Osteocyte (in vitro differentiated cells): ENCODE measurements around the gene HTR1D. TPM values are rescaled to one million over a fixed set of nuclear protein-coding genes. Genes with fewer than 3 reads are reported as not detected.
"Not testable (repeated sequence)": the region's sequence is repeated elsewhere in the genome, so short reads cannot be mapped to it uniquely, and the experiment has no call there.

Experiments used
- DNase-seq: peaks from one replicate; pipeline ENCODE4 v3.0.0; 2021; ENCODE audit warnings: mixed read lengths; ENCODE audit not compliant: unreplicated experiment; ENCODE audit errors: extremely low spot score
- H3K27ac Mint-ChIP-seq: one replicate; pipeline ENCODE4 v1.8.0; 2021; ENCODE audit warnings: mild to moderate bottlenecking, mixed read lengths; ENCODE audit not compliant: unreplicated experiment
- H3K27me3 Mint-ChIP-seq: one replicate; pipeline ENCODE4 v1.8.0; 2021; ENCODE audit warnings: mixed read lengths; ENCODE audit not compliant: unreplicated experiment
- H3K36me3 Mint-ChIP-seq: one replicate; pipeline ENCODE4 v1.8.0; 2021; ENCODE audit warnings: mixed read lengths; ENCODE audit not compliant: unreplicated experiment
- H3K4me1 Mint-ChIP-seq: one replicate; pipeline ENCODE4 v1.8.0; 2021; ENCODE audit warnings: mixed read lengths; ENCODE audit not compliant: unreplicated experiment
- H3K4me3 Mint-ChIP-seq: one replicate; pipeline ENCODE4 v1.8.0; 2021; ENCODE audit warnings: mild to moderate bottlenecking, moderate library complexity, mixed read lengths; ENCODE audit not compliant: unreplicated experiment
- H3K9me3 Mint-ChIP-seq: one replicate; pipeline ENCODE4 v1.8.0; 2021; ENCODE audit warnings: mixed read lengths; ENCODE audit not compliant: unreplicated experiment
- total RNA-seq: library from RNA; stranded (reverse); gene quantifications from 2 replicates; pipeline ENCODE4 v1.2.1, GENCODE V29; 2021
- TF ChIP-seq, protein P1 (sequence below): fragments of 200-600 bp; sonication (generic); IDR thresholded peaks from 2 replicates; pipeline ENCODE4 v1.5.0; 2021; ENCODE audit warnings: antibody characterized with exemption, mild to moderate bottlenecking, moderate library complexity

HTR1D gene
- total RNA-seq, 1 donor from 2014 or later, result 1.2 TPM

DNA sequence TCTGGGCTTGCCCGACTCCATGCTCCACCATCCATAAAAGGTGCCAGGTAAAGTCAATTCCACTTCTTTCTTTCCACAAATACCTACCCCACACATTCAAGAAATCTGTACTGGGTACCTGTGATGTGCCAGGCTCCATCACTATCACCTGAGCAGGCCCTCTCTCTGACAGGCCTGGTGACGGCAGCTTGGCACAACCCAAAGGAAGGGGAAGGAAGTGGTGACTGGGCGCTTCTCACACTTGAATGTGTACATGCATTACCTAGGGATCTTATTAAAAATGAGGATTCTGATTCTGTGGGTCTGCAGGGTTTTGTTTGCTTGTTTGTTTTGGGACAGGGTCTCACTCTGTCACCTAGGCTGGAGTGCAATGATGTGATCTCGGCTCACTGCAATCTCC is 7.5 kb downstream of the HTR1D start:
- peaks cover 4% of the 10 kb centered on the region for H3K36me3 Mint-ChIP-seq
- H3K9me3 Mint-ChIP-seq, result no peaks in the 10 kb centered on the region
- no peak overlapping the region for H3K4me3 Mint-ChIP-seq

DNA sequence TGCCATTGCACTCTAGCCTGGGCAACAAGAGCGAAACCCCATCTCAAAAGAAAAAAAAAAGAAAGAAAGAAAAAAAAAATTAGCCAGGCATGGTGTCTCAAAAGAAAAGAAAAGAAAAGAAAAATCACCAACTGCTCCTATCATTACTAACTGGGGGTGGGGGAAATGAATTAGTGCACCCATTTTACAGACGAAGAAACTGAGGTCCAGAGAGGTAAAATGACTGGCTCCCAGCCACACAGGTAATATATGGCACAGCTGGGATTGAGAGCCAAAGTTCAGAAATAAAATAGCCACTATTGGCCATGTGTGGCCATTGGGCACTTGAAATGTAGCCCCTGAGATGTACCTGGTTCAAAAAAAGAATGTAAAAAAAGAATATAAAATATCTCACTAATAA is 8.8 kb downstream of the HTR1D start:
- Mint-ChIP-seq H3K36me3 (peaks cover 3% of the 10 kb centered on the region), H3K27me3 (no peaks in the 10 kb centered on the region), H3K4me1 (peaks cover 2% of the 10 kb centered on the region), H3K4me3 (no peak overlapping the region), H3K27ac (no peak overlapping the region), H3K9me3 (no peaks in the 10 kb centered on the region)
- no peak for DNase-seq
- TF ChIP-seq, protein P1, sequence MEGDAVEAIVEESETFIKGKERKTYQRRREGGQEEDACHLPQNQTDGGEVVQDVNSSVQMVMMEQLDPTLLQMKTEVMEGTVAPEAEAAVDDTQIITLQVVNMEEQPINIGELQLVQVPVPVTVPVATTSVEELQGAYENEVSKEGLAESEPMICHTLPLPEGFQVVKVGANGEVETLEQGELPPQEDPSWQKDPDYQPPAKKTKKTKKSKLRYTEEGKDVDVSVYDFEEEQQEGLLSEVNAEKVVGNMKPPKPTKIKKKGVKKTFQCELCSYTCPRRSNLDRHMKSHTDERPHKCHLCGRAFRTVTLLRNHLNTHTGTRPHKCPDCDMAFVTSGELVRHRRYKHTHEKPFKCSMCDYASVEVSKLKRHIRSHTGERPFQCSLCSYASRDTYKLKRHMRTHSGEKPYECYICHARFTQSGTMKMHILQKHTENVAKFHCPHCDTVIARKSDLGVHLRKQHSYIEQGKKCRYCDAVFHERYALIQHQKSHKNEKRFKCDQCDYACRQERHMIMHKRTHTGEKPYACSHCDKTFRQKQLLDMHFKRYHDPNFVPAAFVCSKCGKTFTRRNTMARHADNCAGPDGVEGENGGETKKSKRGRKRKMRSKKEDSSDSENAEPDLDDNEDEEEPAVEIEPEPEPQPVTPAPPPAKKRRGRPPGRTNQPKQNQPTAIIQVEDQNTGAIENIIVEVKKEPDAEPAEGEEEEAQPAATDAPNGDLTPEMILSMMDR, result no peak

More for the DNA sequence above, 7.5 kb downstream of the HTR1D start:
- Mint-ChIP-seq H3K27me3 (no peaks in the 10 kb centered on the region), H3K27ac (no peak overlapping the region), H3K4me1 (peaks cover under 1% of the 10 kb centered on the region)
- TF ChIP-seq, protein P1, result no peak
- DNase-seq, result no peak

DNA sequence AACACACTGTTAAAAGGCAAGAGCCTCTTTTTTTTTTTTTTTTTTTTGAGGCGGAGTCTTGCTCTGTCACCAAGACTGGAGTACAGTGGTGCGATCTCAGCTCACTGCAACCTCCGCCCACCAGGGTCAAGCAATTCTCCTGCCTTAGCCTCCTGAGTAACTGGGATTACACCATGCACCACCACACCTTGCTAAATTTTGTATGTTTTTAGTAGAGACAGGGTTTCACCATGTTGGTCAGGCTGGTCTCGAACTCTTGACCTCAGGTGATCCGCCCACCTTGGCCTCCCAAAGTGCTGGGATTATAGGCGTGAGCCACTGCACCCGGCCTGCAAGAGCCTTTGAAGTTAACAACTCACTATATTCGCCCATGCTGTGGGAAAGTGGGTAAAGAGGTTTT is 9.6 kb downstream of the HTR1D start:
- H3K27ac Mint-ChIP-seq, H3K4me3 Mint-ChIP-seq, DNase-seq, H3K36me3 Mint-ChIP-seq, H3K27me3 Mint-ChIP-seq, H3K4me1 Mint-ChIP-seq, H3K9me3 Mint-ChIP-seq: not testable (repeated sequence)

DNA sequence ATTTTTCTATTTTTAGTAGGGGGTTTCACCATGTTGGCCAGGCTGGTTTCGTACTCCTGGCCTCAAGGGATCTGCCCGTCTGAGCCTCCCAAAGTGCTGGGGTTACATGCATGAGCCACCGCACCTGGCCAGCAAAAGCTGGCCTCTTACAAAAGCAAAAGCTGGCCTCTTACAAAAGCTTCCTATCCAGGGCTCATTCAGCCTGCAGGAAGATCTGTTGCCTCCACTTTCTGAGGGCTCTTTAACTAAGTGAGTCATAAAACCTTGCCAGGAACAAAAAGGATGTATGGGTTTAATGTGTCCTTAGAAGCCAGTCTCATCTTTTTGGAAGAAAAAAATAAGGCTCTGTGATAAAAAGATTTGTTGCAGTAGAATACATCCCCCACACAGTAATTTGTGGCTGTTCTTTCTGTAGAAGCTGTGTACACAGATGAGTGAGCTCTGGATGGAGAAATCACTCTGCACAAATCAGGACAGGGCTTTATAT is 15.0 kb downstream of the HTR1D start:
- H3K27me3 Mint-ChIP-seq, result no peaks in the 10 kb centered on the region
- H3K36me3 Mint-ChIP-seq, result peaks cover 3% of the 10 kb centered on the region
- H3K27ac Mint-ChIP-seq, result peak overlapping the region; percentile 18
- H3K4me1 Mint-ChIP-seq, result peaks cover 29% of the 10 kb centered on the region
- H3K4me3 Mint-ChIP-seq, result no peak overlapping the region
- H3K9me3 Mint-ChIP-seq, result no peaks in the 10 kb centered on the region
- DNase-seq, result no peak
- TF ChIP-seq, protein P1, result no peak

DNA sequence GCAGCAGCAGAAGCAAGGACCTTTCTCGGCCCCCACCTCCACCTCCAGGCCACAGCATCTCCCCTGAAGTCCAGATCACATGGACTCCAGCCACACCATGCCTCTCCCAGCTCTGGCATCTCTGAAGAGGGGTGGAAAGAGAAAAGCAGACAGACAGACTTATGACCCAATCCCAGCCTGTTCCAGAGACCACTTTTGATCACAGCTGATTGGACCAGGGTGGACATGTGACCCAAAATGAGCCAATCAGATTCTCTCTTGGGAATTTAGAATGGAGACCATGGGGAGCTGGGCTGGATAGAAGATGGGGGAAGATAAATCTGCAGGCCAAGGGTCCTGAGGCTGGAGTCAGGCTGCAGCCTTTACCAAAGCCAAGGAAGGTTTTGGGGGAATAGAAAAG is 16.4 kb downstream of the HTR1D start:
- H3K27me3 Mint-ChIP-seq, result no peaks in the 10 kb centered on the region
- TF ChIP-seq, protein P1, result no peak
- no peak for DNase-seq
- H3K4me1 Mint-ChIP-seq, result peaks cover 40% of the 10 kb centered on the region
- H3K27ac Mint-ChIP-seq, result peak overlapping the region; percentile 54
- no peak overlapping the region for H3K4me3 Mint-ChIP-seq
- H3K36me3 Mint-ChIP-seq, result peaks cover 3% of the 10 kb centered on the region
- no peaks in the 10 kb centered on the region for H3K9me3 Mint-ChIP-seq

DNA sequence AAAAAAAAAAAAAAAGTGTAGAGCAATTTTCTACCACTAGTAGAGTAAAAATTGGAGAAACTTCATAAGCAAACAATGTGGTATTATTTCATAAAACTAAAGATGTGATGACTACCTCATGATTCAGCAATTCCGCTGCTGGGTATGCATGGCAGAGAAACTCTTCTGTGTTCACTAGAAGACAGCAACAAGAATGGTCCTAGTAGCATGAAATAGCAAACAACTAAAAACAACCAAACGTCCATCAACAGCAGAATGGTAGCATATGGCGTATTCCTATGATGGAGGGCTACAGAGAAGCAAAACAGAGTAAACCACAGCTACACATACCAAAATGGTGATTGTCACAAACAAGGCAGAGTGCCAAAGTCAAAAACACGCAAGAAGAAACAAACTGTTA is 18.9 kb downstream of the HTR1D start:
- Mint-ChIP-seq H3K9me3 (no peaks in the 10 kb centered on the region), H3K36me3 (no peaks in the 10 kb centered on the region), H3K4me3 (no peak overlapping the region), H3K27me3 (no peaks in the 10 kb centered on the region), H3K4me1 (peaks cover 59% of the 10 kb centered on the region), H3K27ac (peak overlapping the region; percentile 78)
- TF ChIP-seq, protein P1, result peak; percentile 22
- no peak for DNase-seq
